H9 (cell line): ENCODE results near the gene NOS3. TPM values are rescaled to one million over a fixed set of nuclear protein-coding genes. Genes with fewer than 3 reads are reported as not detected.

Source experiments
- DNase-seq: peaks from one replicate; pipeline ENCODE4 v3.0.0-alpha.2; 2017
- H2AFZ ChIP-seq: one replicate; pipeline ENCODE4 v1.6.1; 2013; ENCODE audit warnings: mild to moderate bottlenecking, low read length, control low read depth, moderate library complexity
- H2AK5ac ChIP-seq: 2 replicates; pipeline ENCODE4 v1.6.1; 2013; ENCODE audit warnings: low read length, control low read depth, mixed read lengths; ENCODE audit not compliant: insufficient read length
- H2BK120ac ChIP-seq: one replicate; pipeline ENCODE4 v1.6.1; 2013; ENCODE audit warnings: low read depth, mild to moderate bottlenecking, low read length, control low read depth, inconsistent platforms; ENCODE audit not compliant: poor library complexity, severe bottlenecking
- H2BK12ac ChIP-seq: 2 replicates; pipeline ENCODE4 v1.6.1; 2013; ENCODE audit warnings: low read length, control low read depth, mixed read lengths, low read depth; ENCODE audit not compliant: insufficient read length
- H2BK15ac ChIP-seq: 2 replicates; pipeline ENCODE4 v1.6.1; 2013; ENCODE audit warnings: low read depth, low read length, control low read depth
- H2BK20ac ChIP-seq: one replicate; pipeline ENCODE4 v1.6.1; 2013; ENCODE audit warnings: low read depth, mild to moderate bottlenecking, low read length, control low read depth, inconsistent platforms; ENCODE audit not compliant: poor library complexity, severe bottlenecking
- H2BK5ac ChIP-seq: 2 replicates; pipeline ENCODE4 v1.6.1; 2013; ENCODE audit warnings: low read length, control low read depth, mixed read lengths; ENCODE audit not compliant: insufficient read length
- H3K14ac ChIP-seq: 2 replicates; pipeline ENCODE4 v1.6.1; 2013; ENCODE audit warnings: low read length, control low read depth; ENCODE audit not compliant: insufficient read depth
- H3K18ac ChIP-seq: 2 replicates; pipeline ENCODE4 v1.6.1; 2013; ENCODE audit warnings: low read depth, mild to moderate bottlenecking, mixed read lengths, low read length, control low read depth; ENCODE audit not compliant: insufficient read length
- H3K23ac ChIP-seq: 2 replicates; pipeline ENCODE4 v1.6.1; 2013; ENCODE audit warnings: low read length, control low read depth, mixed read lengths, low read depth; ENCODE audit not compliant: insufficient read length
- H3K23me2 ChIP-seq: 2 replicates; pipeline ENCODE4 v1.6.1; 2013; ENCODE audit warnings: low read depth, mild to moderate bottlenecking, mixed read lengths, low read length, control low read depth; ENCODE audit not compliant: insufficient read length, poor library complexity, severe bottlenecking
- H3K27ac ChIP-seq: 2 replicates; pipeline ENCODE4 v1.5.1; 2013; ENCODE audit warnings: low read length, control low read depth, mixed read lengths, low read depth; ENCODE audit not compliant: insufficient read length
- H3K27me3 ChIP-seq: 2 replicates; pipeline ENCODE4 v1.6.1; 2013; ENCODE audit warnings: low read length, control low read depth, inconsistent platforms; ENCODE audit not compliant: insufficient read depth
- H3K4ac ChIP-seq: 2 replicates; pipeline ENCODE4 v1.6.1; 2013; ENCODE audit warnings: low read depth, mild to moderate bottlenecking, control low read depth, inconsistent platforms, low read length, moderate library complexity
- H3K4me1 ChIP-seq: 2 replicates; pipeline ENCODE4 v1.6.1; 2013; ENCODE audit warnings: low read length, control low read depth, inconsistent platforms; ENCODE audit not compliant: insufficient read depth
- H3K4me2 ChIP-seq: 2 replicates; pipeline ENCODE4 v1.6.1; 2013; ENCODE audit warnings: low read length, control low read depth, mixed read lengths; ENCODE audit not compliant: insufficient read length, insufficient read depth
- H3K56ac ChIP-seq: 2 replicates; pipeline ENCODE4 v1.6.1; 2013; ENCODE audit warnings: low read depth, mild to moderate bottlenecking, mixed read lengths, low read length, control low read depth; ENCODE audit not compliant: insufficient read length
- H3K79me1 ChIP-seq: 2 replicates; pipeline ENCODE4 v1.6.1; 2013; ENCODE audit warnings: low read depth, mild to moderate bottlenecking, moderate library complexity, low read length, control low read depth, inconsistent platforms; ENCODE audit not compliant: insufficient read depth, poor library complexity, severe bottlenecking
- H3K79me2 ChIP-seq: 2 replicates; pipeline ENCODE4 v1.6.1; 2013; ENCODE audit warnings: low read length, control low read depth, inconsistent platforms; ENCODE audit not compliant: insufficient read depth
- H3K9ac ChIP-seq: 2 replicates; pipeline ENCODE4 v1.6.1; 2013; ENCODE audit warnings: low read length, control low read depth, mixed read lengths; ENCODE audit not compliant: insufficient read length; ENCODE audit errors: extremely low read depth
- H3K9me3 ChIP-seq: one replicate; pipeline ENCODE4 v1.6.1; 2013; ENCODE audit warnings: low read depth, low read length, inconsistent platforms; ENCODE audit not compliant: control insufficient read depth
- H3T11ph ChIP-seq: one replicate; pipeline ENCODE4 v1.6.1; 2013; ENCODE audit warnings: mild to moderate bottlenecking, low read length, control low read depth, inconsistent platforms
- H4K20me1 ChIP-seq: one replicate; pipeline ENCODE4 v1.6.1; 2013; ENCODE audit not compliant: control insufficient read depth, insufficient read length, insufficient read depth
- H4K5ac ChIP-seq: 2 replicates; pipeline ENCODE4 v1.6.1; 2013; ENCODE audit warnings: low read depth, mild to moderate bottlenecking, mixed read lengths, low read length, control low read depth; ENCODE audit not compliant: insufficient read length
- H4K8ac ChIP-seq: replicated peaks from 2 replicates; pipeline ENCODE4 v1.6.1; 2013; ENCODE audit warnings: low read length, control low read depth, mixed read lengths, low read depth; ENCODE audit not compliant: insufficient read length
- H4K91ac ChIP-seq: 2 replicates; pipeline ENCODE4 v1.6.1; 2013; ENCODE audit warnings: low read depth, mild to moderate bottlenecking, moderate library complexity, mixed read lengths, low read length, control low read depth; ENCODE audit not compliant: insufficient read length
- H3K27ac Mint-ChIP-seq, 3 experiments: 2 replicates in 2 of 3; 3 replicates in 1 of 3; pipeline ENCODE4 v1.8.0; 2020 to 2021; ENCODE audit warnings: mixed read lengths in 3 of 3, mild to moderate bottlenecking in 1 of 3, moderate library complexity in 1 of 3
- H3K27me3 Mint-ChIP-seq: 2 replicates; pipeline ENCODE4 v1.8.0; 2021; ENCODE audit warnings: low read depth, mild to moderate bottlenecking, moderate library complexity, mixed read lengths
- H3K36me3 Mint-ChIP-seq, 3 experiments: 2 replicates in 2 of 3; 3 replicates in 1 of 3; pipeline ENCODE4 v1.8.0; 2020 to 2021; ENCODE audit warnings: low read depth in 3 of 3, mixed read lengths in 3 of 3; ENCODE audit not compliant: insufficient read depth in 1 of 3
- H3K4me1 Mint-ChIP-seq, 2 experiments: 2 replicates each; pipeline ENCODE4 v1.8.0; 2020; ENCODE audit warnings: mixed read lengths in 2 of 2
- H3K4me3 Mint-ChIP-seq, 2 experiments: 2 replicates in 1 of 2; 3 replicates in 1 of 2; pipeline ENCODE4 v1.8.0; 2020 to 2021; ENCODE audit warnings: mild to moderate bottlenecking in 2 of 2, mixed read lengths in 2 of 2, moderate library complexity in 1 of 2
- H3K9me3 Mint-ChIP-seq, 2 experiments: 2 replicates in 1 of 2; 3 replicates in 1 of 2; pipeline ENCODE4 v1.8.0; 2020; ENCODE audit warnings: mild to moderate bottlenecking in 2 of 2, mixed read lengths in 2 of 2, moderate library complexity in 1 of 2
- WGBS: extraction: QIAGEN DNeasy Blood & Tissue Kit; methylation state at CpG from one replicate; pipeline ENCODE4 v1.1.7; 2013; ENCODE audit warnings: missing lambda C conversion rate, low lambda C conversion rate, mixed read lengths; ENCODE audit not compliant: insufficient read length; ENCODE audit errors: extremely low coverage; 5-methylcytosine and 5-hydroxymethylcytosine counted together
- total RNA-seq: library from RNA; stranded (reverse); gene quantifications from 2 replicates; pipeline ENCODE4 v1.2.1, GENCODE V29; 2021
- TF ChIP-seq, protein P1 (sequence below): fragments of 200-600 bp; sonication (generic); conservative IDR thresholded peaks from 3 replicates; pipeline ENCODE4 v1.8.0; 2021; ENCODE audit warnings: antibody characterized with exemption, mild to moderate bottlenecking

Gene NOS3
- total RNA-seq, 1 experiment from 2014 or later = 4.5 TPM

DNA sequence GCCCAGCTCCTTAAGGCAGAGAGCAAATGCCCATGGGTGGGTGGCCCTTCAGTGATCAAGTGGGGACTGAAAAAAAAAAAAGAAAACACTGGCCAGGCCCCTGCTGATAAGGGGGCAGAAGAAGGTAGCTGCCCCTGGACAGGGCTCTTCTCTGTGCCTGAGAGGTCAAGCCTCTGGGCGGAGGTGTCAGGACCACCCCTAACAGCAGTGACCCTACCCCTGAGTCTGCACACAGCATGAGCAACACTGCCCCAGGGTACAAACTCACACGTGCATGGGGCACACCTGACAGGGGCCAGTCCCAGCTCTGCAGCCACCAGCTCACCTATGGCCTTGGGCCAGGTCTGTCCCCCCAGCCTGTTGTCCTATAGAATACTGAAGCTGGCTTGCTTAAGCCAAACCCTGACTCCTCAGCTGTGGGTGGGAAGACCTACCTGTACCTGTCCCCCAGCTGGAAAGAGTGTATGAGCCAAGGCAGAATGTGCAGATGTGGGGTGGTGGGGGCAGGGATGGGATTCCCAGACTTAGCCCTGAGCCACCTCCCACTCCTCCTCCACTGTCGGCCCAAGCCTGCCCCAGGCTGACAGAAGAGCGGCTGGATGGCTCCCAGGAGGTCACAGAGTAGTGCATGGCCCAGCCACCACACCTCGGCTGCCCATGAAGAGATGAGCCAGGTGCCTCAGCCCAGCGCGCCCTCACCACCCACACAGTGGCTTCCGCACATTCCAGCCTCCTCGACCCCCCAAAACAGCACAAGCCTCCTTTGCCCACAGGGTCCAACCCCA, 36.4 kb upstream of the NOS3 start:
- Histone ChIP-seq H2BK20ac (no peak overlapping the region), H2AFZ (no peak overlapping the region), H2BK5ac (no peak overlapping the region), H3K9me3 (no peaks in the 10 kb centered on the region), H2AK5ac (no peak overlapping the region), H3K23ac (no peak overlapping the region), H3K79me1 (no peaks in the 10 kb centered on the region), H3K4me2 (no peak overlapping the region), H4K91ac (no peak overlapping the region), H3K27me3 (no peaks in the 10 kb centered on the region), H2BK12ac (no peak overlapping the region), H3K4me1 (no peaks in the 10 kb centered on the region; the same call in 1 of the 2 replicates), H2BK15ac (no peak overlapping the region), H3K79me2 (no peaks in the 10 kb centered on the region), H2BK120ac (no peak overlapping the region), H3K4ac (no peak overlapping the region), H4K5ac (no peak overlapping the region), H4K8ac (no peak overlapping the region), H3K27ac (no peak overlapping the region), H3K18ac (no peak overlapping the region), H3K14ac (no peak overlapping the region), H3K56ac (no peak overlapping the region), H3K23me2 (no peaks in the 10 kb centered on the region), H3T11ph (no peak overlapping the region), H4K20me1 (no peaks in the 10 kb centered on the region), H3K9ac (no peak overlapping the region)
- Mint-ChIP-seq H3K27ac (no peak overlapping the region), H3K36me3 (peaks cover 0 to 12% (median 0%) of the 10 kb centered on the region in 3 experiments; a peak in 3 of 7 replicates), H3K4me3 (no peak overlapping the region), H3K27me3 (peaks cover 4% of the 10 kb centered on the region), H3K4me1 (peaks cover 20% of the 10 kb centered on the region in 2 experiments), H3K9me3 (no peaks in the 10 kb centered on the region)
- WGBS = no CpG with 5 or more reads among the region's 9 CpGs
- no peak for DNase-seq
- TF ChIP-seq, protein P1, sequence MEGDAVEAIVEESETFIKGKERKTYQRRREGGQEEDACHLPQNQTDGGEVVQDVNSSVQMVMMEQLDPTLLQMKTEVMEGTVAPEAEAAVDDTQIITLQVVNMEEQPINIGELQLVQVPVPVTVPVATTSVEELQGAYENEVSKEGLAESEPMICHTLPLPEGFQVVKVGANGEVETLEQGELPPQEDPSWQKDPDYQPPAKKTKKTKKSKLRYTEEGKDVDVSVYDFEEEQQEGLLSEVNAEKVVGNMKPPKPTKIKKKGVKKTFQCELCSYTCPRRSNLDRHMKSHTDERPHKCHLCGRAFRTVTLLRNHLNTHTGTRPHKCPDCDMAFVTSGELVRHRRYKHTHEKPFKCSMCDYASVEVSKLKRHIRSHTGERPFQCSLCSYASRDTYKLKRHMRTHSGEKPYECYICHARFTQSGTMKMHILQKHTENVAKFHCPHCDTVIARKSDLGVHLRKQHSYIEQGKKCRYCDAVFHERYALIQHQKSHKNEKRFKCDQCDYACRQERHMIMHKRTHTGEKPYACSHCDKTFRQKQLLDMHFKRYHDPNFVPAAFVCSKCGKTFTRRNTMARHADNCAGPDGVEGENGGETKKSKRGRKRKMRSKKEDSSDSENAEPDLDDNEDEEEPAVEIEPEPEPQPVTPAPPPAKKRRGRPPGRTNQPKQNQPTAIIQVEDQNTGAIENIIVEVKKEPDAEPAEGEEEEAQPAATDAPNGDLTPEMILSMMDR = no peak
